ENCODE measurements around the gene MYH9.
"Not testable (repeated sequence)": the region's sequence is repeated elsewhere in the genome, so short reads cannot be mapped to it uniquely, and the experiment has no call there.

Gene MYH9

DNA sequence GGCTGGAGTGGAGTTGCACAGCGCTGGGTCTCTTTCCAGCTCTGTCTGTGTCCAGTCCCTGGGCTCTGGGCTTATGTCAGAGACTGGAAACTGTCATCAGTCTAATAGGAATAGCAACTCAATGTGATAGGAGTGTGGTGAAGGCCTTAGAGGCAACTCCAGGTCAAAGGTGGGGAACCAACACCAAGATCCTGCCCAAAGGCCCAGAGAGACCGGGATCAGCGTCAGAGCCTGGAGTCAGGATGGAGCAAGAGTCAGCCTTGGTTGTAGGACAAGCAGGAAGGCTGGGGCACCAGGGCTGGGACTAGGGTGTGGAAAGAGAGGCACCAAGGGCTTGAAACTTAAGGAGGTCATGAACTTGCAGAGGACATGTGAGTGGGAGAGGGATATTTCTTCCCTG, 125.5 kb downstream of the MYH9 start:
- DNase-seq, result not testable (repeated sequence)

DNA sequence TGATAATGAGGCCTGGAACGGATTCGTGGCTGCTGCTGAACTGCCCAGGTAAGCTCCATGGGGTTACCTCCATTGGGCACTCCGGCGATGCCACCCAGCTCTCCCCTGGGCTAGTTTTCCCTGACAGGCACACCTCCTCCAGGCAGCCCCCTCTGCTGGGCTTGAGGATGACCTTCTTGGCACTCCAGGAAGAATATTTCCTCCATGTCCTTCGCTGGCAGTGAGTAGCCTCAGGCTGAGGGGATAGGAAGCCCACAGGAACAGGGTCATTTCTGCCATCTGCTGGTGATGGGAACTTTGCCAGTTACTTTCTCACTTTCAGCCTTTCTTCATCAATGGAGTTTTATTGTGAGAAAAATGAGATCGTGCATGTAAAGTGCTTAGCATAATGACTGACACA, 126.1 kb downstream of the MYH9 start:
- DNase-seq, result peak; percentile 59

DNA sequence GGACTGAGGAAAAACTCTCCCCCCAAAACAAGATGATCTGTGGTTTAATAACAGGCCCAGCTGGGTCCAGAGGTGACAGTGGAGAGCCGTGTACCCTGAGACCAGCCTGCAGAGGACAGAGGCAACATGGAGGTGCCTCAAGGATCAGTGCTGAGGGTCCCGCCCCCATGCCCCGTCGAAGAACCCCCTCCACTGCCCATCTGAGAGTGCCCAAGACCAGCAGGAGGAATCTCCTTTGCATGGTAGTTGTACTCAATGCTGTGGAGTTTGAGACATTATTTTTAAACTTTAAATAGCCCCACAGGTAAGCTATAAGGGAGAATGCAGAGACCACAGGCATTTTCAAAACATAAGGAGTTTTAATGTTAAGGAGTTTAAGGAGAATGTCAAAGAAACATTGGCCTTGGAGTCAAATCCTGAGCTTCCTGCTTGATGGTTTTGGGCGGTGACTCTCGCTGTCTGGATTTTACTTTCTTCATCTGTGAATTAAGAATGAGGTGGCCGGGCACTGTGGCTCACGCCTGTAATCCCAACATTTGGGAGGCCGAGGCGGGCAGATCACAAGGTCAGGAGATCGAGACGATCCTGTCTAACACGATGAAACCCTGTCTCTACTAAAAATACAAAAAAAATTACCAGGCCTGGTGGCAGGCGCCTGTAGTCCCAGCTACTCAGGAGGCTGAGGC, 128.0 kb downstream of the MYH9 start:
- peak; percentile 41 for DNase-seq

DNA sequence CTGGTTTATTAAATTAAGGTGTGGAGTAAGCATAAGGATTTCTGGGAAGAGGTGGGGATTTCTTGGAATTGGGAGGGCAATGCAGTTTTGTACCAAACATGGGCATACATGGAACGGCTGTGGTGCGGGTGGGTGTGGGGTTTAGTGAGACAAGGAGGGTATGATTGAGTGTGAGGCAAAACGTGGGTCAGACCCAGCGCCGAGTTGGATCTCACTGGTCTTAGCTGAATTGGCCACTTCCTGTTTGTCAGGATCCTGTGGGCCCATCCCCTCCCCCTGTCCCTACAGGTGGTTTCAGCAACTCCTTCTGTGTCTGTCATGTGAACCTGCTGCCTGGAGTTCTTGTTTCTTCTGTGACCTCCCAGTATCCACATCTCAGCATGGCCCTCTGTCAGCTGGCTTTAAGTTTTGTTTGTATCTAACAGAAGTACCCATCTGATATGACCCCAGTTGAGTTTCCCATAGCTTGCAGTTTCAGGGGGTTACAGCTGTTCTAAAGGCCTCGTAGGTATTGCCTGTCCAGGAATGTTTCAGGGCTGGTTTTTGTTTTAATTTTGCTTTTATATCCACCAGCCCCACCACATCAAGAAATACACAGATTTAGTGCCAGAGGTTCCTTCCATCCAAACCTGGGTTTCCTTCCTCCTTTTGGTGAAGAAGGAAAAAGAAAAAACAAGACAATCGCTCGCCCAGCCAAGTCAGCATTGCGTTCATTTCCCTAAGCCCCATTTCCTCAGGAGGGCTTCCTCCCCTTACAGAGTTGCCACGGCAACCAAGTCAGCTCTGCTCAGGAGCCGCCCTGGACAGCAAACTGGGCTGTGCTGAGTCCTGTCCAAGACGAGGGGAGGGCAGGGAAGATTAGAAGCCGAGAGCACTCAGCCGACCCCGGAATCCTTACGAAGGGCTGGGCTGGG, 128.8 kb downstream of the MYH9 start:
- peak; percentile 78 for DNase-seq

DNA sequence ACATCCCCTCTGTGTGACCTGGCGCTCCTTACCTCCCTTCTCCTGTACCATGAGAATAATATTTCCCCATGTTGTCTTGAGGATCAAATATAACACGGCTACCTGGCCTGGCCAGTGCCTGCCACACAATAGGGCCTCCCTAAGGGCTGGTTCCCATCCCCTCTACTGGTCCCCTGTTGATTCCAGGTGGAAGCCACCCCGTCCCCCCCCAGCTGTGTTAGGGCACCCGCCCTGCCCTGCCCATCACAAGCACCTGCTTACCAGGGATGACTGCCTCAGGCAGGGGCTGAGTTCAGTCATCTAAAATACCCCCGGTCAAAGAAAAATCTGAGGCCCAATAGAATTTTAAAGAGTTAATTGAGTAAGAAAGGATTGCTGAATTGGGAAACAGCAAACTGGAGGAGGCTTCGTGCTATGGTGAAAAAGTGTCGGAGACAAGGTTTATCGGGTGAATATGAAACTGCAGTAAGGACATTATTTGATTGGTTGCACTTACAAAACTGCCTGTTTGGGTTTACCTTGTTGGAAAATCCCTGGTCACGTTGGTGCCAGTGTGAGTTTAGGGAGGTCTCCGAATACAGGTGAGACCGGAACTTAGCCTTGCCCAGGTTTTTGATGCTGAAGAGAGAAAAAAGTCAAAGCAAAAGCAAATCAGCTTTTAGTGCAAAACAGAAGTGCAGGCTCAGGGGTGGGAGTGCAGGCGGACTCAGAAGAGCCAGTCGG, 129.7 kb downstream of the MYH9 start:
- peak; percentile 13 for DNase-seq

DNA sequence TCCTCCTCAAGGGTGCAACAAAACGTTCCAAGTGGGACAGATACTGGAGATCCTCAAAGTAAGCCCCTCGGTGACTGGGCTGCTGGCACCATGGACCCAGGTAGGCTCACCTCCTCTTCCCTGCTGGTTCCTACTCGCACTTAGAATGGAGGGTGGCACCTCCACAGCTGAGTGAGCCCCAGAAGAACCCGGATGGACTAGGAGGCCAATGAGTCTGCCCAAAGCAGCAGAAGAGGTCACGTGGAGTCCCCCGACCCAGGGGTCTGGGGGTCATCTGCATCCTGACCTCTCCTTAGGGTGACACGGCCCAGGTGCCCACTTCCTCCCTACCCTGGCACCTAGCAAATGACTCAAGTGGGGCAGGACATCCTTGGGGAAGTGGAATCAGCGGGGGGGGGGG, 130.5 kb downstream of the MYH9 start:
- peak; percentile 13 for DNase-seq

DNA sequence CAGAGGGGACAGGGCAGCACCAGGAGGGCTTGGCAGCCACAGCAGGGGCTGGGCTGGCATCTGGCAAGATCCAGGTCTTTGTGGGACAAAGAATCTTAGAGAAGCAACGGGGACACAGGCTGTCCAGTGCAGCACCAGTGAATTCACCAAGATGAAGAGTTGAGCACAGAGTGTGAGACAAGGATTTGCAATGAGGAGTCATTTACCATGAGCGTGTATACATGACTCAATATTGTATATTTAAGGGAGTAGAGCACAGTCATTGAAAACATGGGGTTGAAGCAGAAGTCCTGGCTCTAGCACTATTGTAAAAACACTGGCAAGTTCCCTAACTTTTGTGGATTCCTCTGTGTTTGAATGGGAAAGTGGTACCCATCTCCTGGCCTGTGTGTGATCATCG, 131.3 kb downstream of the MYH9 start:
- peak; percentile 34 for DNase-seq

DNA sequence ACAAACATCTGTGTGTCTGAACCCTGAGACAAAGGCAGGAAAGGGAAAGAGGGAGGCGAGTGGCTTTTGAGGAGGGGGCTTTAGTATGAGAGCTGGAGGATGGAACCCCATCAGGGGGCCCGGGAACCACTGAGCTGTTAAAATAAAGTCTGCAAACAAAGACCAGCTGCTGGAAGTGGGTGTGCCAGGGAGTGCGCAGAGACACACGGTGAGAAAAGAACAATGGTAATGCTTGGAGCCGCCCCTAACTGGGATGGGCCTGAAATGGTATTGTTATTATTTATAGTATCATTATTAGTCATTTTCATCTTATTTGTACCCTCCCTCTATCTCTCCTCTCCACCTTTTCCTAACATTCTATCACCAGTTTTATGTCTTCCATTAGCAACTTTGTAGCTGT, 132.2 kb downstream of the MYH9 start:
- not testable (repeated sequence) for DNase-seq

DNA sequence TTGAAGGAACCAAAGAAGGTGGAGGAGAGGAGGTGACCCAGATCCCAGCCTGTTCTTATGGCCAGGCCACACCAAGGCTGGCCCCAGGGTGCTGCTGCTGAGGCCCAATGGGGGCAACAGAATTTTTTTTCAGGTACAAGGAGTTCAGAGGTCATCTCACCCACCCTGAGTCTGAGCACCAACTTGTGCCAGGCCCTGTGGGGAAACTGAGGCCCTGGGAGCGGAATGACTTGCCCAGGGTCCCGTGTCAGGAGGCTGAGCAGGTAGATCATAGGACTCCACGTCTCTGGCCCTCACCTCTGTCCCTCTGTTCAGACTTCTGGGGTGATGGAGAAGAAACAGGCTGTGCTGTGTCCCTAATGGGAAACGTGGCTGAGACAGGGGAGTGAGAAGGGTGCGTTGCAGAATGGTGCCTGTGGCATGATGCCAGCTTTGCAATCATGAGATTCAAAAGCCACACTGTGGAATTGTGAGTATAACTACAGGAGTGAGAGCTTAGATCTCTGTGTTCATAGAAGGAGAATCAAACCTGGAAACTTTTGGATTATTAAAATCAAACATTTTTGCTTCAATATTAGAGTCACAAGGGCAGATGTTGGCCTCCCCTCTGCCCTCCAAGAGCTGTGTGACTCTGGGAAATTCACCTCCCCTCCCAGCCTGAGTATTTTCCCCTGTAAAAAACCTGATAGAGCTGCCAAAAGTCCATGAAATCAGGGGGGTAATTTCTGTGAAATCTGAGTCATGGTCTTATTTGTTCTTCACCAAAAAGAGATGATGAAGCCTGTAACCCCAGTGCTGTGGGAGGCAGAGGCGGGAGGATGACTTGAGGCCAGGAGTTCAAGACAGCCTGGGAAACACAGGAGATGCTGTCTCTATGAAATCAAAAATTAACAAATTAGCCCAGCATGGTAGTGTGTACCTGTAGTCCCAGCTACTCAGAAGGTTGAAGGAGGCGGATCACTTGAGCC, 134.0 kb downstream of the MYH9 start:
- peak; percentile 37 for DNase-seq

DNA sequence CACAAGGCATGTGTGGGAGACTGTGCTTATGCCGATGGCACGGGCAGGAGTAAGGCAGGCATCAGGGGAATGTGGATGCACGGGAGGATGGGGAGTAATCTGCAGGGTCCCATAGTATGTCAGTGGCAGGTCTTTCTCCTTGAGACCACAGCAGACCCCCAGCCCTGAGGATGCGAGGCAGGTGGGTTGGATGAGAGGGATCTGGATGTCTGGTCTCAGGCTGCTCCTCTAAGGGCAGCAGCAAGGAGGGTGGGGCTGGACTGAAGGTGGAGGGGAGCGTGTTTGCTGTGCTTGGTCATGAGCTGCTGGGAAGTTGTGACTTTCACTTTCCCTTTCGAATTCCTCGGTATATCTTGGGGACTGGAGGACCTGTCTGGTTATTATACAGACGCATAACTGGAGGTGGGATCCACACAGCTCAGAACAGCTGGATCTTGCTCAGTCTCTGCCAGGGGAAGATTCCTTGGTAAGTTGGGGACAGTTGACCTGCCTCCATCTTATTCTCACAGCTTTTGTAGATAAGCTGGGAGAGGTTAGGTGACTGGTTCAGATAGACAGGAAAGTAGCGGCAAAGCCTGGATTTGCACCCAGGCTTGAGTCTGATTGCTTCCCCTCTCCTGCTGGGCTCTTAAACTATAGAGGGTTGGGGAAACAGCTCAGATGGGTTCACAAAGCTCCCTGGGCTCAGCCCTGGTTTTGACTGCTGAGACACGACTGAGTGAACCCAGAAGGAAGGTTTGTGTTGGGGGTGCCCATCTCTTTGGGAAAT, 134.8 kb downstream of the MYH9 start, which contains the start of gene APOL1:
APOL1 (plus strand) TSS at position 380 of the 769 bp plus-strand sequence. CDS start 1,823 bp downstream, outside the sequence.
- DNase-seq, result peak; percentile 50

DNA sequence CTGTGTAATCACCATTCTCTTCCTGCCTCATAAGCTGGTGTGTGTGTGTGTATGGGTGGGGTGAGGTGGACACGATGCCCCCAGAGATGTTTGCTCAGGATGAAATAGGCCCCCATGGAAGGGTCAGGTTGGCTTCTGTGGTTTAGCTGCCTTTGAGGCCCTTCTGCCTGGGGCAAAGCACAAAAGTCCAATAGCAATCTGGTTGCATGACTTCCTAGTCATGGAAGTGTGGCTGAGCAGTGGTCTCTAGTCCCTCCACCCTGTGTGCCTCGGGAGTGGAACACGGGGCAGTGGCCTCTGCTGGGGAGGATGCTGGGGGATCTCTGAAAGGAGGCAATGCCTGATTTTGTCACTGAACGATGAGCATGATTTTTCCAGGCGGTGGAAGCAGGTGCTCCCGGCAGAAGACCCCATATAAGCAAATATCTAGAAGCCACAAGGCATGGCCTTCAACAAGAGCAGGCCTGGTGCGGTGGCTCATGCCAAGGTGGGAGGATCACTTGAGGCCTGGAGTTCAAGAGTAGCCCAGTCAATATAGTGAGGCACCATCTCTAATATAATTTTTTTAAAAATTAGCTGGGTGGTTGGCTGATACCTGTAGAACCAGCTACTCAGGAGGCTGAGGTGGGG, 135.7 kb downstream of the MYH9 start:
- DNase-seq, result peak; percentile 38

DNA sequence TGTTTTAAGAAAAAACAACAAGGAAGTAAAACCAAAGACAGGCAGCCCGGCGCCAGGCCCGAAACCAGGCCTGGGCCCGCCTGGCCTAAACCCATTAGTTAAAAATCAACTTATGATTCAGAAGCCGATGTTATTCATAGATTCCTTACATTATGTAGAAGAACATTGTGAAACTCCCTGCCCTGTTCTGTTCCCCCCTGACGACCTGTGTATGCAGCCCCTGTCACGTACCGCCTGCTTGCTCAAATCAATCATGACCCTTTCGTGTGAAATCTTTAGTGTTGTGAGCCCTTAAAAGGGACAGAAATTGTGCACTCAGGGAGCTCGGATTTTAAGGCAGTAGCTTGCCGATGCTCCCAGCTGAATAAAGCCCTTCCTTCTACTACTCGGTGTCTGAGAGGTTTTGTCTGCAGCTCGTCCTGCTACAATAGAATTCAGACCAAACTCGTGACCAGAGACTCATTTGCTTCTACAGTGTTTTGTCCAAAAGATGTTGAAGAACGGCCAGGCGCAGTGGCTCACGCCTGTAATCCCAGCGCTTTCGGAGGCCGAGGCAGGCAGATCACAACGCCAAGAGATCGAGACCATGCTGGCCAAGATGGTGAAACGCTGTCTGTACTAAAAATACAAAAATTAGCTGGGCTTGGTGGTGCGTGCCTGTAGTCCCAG, 137.3 kb downstream of the MYH9 start:
- DNase-seq, result peak; percentile 18

DNA sequence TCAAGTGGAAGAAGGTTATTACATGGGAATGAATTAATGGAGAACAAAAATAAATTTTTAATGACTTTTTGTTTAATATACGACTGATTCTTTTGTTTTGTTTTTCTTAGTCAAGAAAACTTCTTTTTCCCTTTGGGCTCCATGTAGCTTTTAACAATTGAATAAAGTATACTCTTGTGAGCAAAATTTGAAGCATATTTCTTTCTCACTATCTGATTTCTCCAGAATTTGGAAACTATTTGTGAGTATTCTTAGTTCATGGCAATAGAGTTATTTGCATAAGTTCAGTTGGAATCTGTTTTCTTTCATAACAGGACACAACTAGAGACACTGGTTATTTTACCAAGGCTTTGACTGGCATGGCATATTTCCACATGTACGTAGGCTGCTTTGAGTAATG, 138.6 kb downstream of the MYH9 start:
- no peak for DNase-seq

DNA sequence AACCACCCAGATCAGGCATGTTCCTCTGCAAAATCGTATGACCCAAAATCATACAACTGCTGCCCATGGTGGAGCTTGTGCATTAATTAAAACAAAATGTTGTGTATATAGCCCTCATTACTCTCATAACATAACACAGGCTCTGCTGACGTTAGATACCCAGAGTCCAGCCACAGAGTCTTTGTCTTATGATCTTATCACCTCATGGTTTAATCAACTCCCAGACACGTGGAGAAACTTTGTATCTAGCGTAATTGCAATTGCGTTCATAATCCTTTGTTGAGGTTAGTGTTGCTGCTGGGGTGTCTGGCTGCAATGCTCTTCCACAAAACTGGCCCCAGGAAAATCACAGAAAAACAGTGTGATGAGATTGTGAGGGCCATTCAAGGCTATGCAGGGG, 139.8 kb downstream of the MYH9 start:
- no peak for DNase-seq

DNA sequence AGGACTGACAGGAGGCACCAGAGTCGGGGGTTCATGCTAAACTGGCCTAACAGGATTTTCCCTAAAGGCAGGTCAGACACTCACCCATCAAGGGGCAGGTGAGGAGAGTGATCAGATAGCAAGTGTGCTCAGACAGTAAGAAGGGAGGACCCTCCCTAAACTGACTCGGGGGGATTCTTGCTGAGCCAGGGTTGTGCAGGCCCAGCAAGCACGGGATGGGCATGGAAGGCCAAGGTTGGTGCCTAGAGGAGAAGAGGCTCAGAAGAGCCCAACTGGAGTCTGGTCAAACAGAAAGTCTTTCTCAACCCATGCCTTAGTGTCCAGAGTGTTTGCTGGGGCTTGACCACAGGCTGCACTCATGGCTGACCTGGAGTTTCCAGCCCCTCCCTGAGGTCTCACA, 141.0 kb downstream of the MYH9 start:
- DNase-seq, result peak; percentile 41

DNA sequence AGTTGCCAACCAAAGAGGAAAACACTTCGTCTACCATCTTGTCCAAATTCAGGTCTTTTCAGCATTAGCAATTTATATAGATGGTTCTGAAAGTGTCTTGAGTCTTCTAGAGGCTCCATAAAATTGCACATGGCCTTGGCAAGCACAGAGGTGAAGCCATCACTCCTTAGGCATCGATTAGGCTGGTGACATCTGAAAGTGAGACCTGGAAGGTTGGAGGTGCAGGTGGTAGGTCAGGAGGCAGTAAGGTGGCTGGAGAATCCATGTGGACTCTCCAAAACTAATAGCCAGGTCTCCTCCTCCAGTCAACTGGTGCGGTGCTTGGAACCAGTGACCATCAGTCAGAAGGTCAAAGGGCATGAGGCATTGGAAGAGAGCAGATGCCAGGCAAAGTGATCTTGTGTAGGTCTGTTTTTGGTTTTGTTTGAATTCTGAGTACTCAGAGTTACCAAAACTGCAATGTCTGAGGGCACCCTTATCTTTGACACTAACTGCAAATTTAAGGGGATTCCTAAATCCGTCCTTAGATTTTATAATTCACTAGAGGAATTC, 141.9 kb downstream of the MYH9 start:
- peak; percentile 24 for DNase-seq

DNA sequence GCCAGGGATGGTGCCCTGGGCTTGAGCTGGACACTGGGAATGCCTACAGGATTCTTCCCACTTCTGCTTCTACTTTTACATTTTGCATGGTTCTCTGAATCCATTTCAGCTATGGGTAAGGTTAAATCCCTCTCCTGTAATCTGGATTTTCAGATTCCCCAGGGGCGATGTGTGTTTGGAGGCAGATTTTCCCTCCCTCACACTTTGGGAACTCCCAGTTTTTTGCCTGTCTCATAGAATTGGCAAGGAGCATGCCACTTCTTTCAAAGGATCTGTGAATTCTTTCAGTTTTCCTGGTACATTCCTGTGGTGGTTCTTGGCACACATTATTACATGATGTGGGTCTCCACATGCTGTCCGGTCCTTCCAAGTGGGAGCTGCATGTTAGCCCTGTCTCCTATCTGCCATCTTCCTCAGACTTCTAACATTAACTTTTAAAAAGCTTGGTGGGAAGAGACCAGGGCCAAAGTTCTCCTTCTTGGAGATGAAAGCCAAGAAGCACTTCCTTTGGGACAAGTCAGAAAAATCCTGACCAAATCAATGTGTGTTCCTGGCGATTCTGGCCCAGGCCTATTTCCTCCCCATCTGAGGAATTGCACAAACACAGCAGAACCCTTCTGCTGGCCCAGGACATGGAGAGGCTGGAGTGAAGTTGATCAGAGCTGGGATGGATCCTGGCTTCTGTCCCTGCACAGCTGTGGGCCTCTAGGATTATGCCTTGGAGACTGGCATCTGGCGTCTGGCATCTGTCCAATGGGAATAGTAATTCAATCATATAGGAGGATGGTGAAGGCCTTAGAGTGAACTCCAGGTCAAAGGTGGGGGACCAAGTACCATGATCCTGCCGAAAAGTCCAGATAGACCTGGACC, 143.0 kb downstream of the MYH9 start:
- peak; percentile 23 for DNase-seq

DNA sequence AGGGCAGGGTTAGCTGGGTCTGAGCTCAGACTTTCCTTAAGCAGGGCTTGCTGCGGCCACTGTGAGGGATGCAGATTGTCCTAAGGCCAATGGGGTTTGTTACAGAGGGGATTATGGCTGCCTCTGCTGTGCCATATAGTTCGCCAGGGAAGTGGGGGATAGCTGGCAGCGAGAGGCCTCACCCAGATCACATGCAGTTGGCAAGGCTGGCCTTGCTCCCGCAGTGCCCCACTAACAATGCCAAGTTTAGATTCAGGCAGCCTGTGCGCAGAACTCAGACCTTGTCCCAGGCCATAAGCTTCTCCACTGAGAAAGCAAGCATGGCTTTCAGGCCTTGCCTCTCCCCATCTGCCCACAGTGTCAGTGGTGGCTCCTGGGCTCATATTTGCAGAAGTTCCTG, 143.8 kb downstream of the MYH9 start:
- DNase-seq, result peak; percentile 26
